Neuronal stem cell (in vitro differentiated cells): Measurements from ENCODE around the gene SAMD9. TPM values are rescaled to one million over a fixed set of nuclear protein-coding genes. Genes with fewer than 3 reads are reported as not detected.

ENCODE experiments used
- DNase-seq: peaks from one replicate; pipeline ENCODE4 v3.0.0-alpha.2; 2013; ENCODE audit warnings: low spot score
- H2AFZ ChIP-seq: one replicate; pipeline ENCODE4 v1.6.1; 2013; ENCODE audit warnings: mild to moderate bottlenecking, low read length, inconsistent platforms
- H2AK5ac ChIP-seq: 2 replicates; pipeline ENCODE4 v1.6.1; 2013; ENCODE audit warnings: low read depth, mild to moderate bottlenecking, inconsistent platforms, low read length, moderate library complexity, mixed read lengths
- H2BK120ac ChIP-seq: 2 replicates; pipeline ENCODE4 v1.6.1; 2013; ENCODE audit warnings: low read depth, mild to moderate bottlenecking, inconsistent platforms, low read length, moderate library complexity, mixed read lengths
- H2BK12ac ChIP-seq: one replicate; pipeline ENCODE4 v1.6.1; 2013; ENCODE audit warnings: low read length, inconsistent platforms
- H2BK15ac ChIP-seq: 2 replicates; pipeline ENCODE4 v1.6.1; 2013; ENCODE audit warnings: mild to moderate bottlenecking, low read length, inconsistent platforms, mixed read lengths
- H2BK5ac ChIP-seq: one replicate; pipeline ENCODE4 v1.6.1; 2013; ENCODE audit warnings: inconsistent platforms, mild to moderate bottlenecking, low read length, moderate library complexity
- H3K14ac ChIP-seq: one replicate; pipeline ENCODE4 v1.6.1; 2013; ENCODE audit warnings: low read length, inconsistent platforms
- H3K18ac ChIP-seq: 2 replicates; pipeline ENCODE4 v1.6.1; 2013; ENCODE audit warnings: low read length, inconsistent platforms
- H3K23ac ChIP-seq: 2 replicates; pipeline ENCODE4 v1.6.1; 2013; ENCODE audit warnings: low read depth, mild to moderate bottlenecking, mixed read lengths, low read length, inconsistent platforms; ENCODE audit not compliant: poor library complexity
- H3K27ac ChIP-seq: replicated peaks from 3 replicates; pipeline ENCODE4 v1.5.1; 2013; ENCODE audit warnings: low read length, inconsistent platforms
- H3K27me3 ChIP-seq, 3 experiments: 2 replicates each; pipeline ENCODE4 v1.6.1; 2013; ENCODE audit warnings: low read length in 3 of 3, mild to moderate bottlenecking in 2 of 3, inconsistent platforms in 1 of 3, low read depth in 1 of 3, mixed read lengths in 1 of 3, moderate library complexity in 1 of 3; ENCODE audit not compliant: control insufficient read depth in 3 of 3, insufficient read depth in 3 of 3
- H3K36me3 ChIP-seq, 2 donors: replicated peaks in 1 of 2; 2 replicates each; pipeline ENCODE4 v1.6.1; 2013; ENCODE audit warnings: low read length in 2 of 2; ENCODE audit not compliant: control insufficient read depth in 2 of 2, insufficient read depth in 2 of 2
- H3K4ac ChIP-seq: 2 replicates; pipeline ENCODE4 v1.6.1; 2013; ENCODE audit warnings: inconsistent platforms, mild to moderate bottlenecking, low read length, moderate library complexity
- H3K4me1 ChIP-seq, 2 donors: 1 replicate in 1 of 2; 2 replicates in 1 of 2; pipeline ENCODE4 v1.6.1; 2013; ENCODE audit warnings: low read length in 2 of 2, low read depth in 1 of 2; ENCODE audit not compliant: control insufficient read depth in 2 of 2, insufficient read depth in 1 of 2
- H3K4me2 ChIP-seq: one replicate; pipeline ENCODE4 v1.6.1; 2013; ENCODE audit warnings: mild to moderate bottlenecking, low read length, inconsistent platforms; ENCODE audit not compliant: insufficient read depth, poor library complexity, severe bottlenecking
- H3K4me3 ChIP-seq, 2 donors: 2 replicates each; pipeline ENCODE4 v1.5.1; 2013; ENCODE audit warnings: low read length in 2 of 2, mild to moderate bottlenecking in 2 of 2, inconsistent platforms in 1 of 2, moderate library complexity in 1 of 2
- H3K79me1 ChIP-seq: one replicate; pipeline ENCODE4 v1.6.1; 2013; ENCODE audit warnings: low read depth, mild to moderate bottlenecking, inconsistent platforms, low read length, moderate library complexity
- H3K9ac ChIP-seq: one replicate; pipeline ENCODE4 v1.6.1; 2013; ENCODE audit warnings: mild to moderate bottlenecking, low read depth, low read length, inconsistent platforms; ENCODE audit not compliant: poor library complexity
- H3K9me3 ChIP-seq, 2 donors: replicated peaks in 1 of 2; 2 replicates each; pipeline versions ENCODE3 to v1.6.1; 2013; ENCODE audit warnings: low read length in 2 of 2, mild to moderate bottlenecking in 2 of 2, inconsistent platforms in 1 of 2, low read depth in 1 of 2, mixed read lengths in 1 of 2, moderate library complexity in 1 of 2; ENCODE audit not compliant: control insufficient read depth in 2 of 2, insufficient read depth in 1 of 2
- H4K8ac ChIP-seq: one replicate; pipeline ENCODE4 v1.6.1; 2013; ENCODE audit warnings: low read depth, mild to moderate bottlenecking, inconsistent platforms, low read length, moderate library complexity
- H4K91ac ChIP-seq: one replicate; pipeline ENCODE4 v1.6.1; 2013; ENCODE audit warnings: low read length, low read depth, mild to moderate bottlenecking, inconsistent platforms; ENCODE audit not compliant: poor library complexity
- WGBS, 2 donors: extraction: QIAGEN DNeasy Blood & Tissue Kit; methylation state at CpG; one replicate each; pipeline ENCODE4 v1.1.7; 2013; ENCODE audit warnings: missing lambda C conversion rate in 2 of 2, mixed read lengths in 1 of 2; ENCODE audit not compliant: insufficient read length in 2 of 2, insufficient replicate concordance in 1 of 2; ENCODE audit errors: extremely low coverage in 2 of 2; 5-methylcytosine and 5-hydroxymethylcytosine counted together
- polyA plus RNA-seq, 2 experiments: library from polyadenylated mRNA; stranded (reverse); fragments of 200-250 nt; gene quantifications; one replicate each; pipeline ENCODE4 v1.2.3, GENCODE V29; 2013

The SAMD9 gene
- not detected for polyA plus RNA-seq (2013, experiment 1 of 2)
- polyA plus RNA-seq (2013, experiment 2 of 2) = not detected

DNA sequence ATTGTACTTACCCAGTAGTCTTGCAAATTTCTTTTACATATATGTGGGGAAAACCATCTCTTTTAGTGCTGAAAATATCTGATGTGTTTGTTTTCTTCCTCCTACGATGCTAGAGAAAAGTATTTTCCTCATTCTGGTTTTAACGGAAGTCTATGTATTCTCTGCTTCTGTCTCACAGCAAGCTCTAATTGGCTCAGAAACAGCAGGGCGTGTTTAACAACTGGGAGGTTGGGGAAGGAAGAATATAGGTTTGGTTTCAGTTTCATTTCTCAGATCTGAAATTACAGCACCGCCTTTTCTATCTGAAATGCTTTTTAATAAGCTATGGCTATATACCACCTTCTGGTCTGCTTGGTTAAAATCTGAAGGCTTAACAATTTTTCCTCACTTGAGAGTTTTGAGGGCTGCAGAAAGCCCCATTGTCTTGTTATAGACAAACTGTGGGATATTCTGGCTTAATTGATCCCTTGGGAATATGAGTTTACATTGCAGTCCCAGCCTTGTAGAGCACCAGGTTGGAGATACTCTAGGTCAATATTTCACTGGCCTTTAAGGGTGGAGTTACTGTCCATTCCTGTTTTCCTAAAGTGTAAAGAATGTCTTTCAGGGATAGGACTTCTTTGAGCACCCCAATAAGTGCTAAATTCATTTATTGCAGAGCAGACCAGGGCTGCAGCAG is at the start of gene SAMD9:
Gene SAMD9, minus strand, starts transcription at position 128 of the 679 bp plus-strand sequence. CDS start 11,882 bp downstream, outside the sequence.
- Histone ChIP-seq H2AK5ac (no peak within 1 kb of the TSS), H4K91ac (no peak within 1 kb of the TSS), H2BK15ac (no peak within 1 kb of the TSS), H3K79me1 (peaks cover 1% of the 10 kb centered on the region), H3K23ac (no peak within 1 kb of the TSS), H3K36me3 (no peaks in the 10 kb centered on the region), H2BK120ac (no peak within 1 kb of the TSS), H2BK12ac (no peak within 1 kb of the TSS), H3K27ac (no peak within 1 kb of the TSS), H3K9ac (no peak within 1 kb of the TSS), H4K8ac (no peak within 1 kb of the TSS), H3K4ac (no peak within 1 kb of the TSS), H3K9me3 (no peaks in the 10 kb centered on the region), H2BK5ac (no peak within 1 kb of the TSS), H2AFZ (peak within 1 kb of the TSS; percentile 92), H3K4me2 (no peak within 1 kb of the TSS), H3K18ac (no peak within 1 kb of the TSS), H3K27me3 (no peaks in the 10 kb centered on the region), H3K4me1 (peaks cover 0 to 3% of the 10 kb centered on the region in 2 donors), H3K14ac (no peak within 1 kb of the TSS), H3K4me3 (peak within 1 kb of the TSS in 1 of 2 donors; percentile 39)
- DNase-seq = no peak
- no CpG with 5 or more reads among the region's 4 CpGs for WGBS, 2 donors

DNA sequence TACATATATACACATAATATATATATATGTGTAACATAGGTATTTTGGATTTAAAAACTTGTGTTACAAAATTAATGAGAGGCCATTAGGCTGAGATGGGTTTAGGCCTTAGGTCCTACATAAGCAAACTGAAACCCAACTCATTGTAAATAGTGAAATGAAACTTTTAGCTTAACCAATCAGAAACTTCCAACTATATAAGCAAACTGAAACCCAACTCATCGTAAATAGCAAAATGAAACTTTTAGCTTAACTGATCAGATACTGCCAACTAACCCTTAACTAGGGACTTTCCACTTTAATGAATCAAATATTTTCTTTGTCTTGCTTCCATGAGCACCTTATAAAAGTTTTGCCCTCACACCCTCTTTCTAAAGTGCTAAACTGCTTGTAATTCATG is 47.7 kb upstream of the SAMD9 start:
- Histone ChIP-seq H3K9me3 (no peaks in the 10 kb centered on the region), H3K18ac (no peak overlapping the region), H3K27ac (no peak overlapping the region), H4K8ac (no peak overlapping the region), H2AFZ (no peak overlapping the region), H3K27me3 (no peaks in the 10 kb centered on the region), H4K91ac (no peak overlapping the region), H2BK15ac (no peak overlapping the region), H2BK5ac (no peak overlapping the region), H3K14ac (no peak overlapping the region), H3K23ac (no peak overlapping the region), H3K4me3 (no peak overlapping the region), H3K4me2 (no peak overlapping the region), H3K4ac (no peak overlapping the region), H3K4me1 (no peaks in the 10 kb centered on the region), H3K79me1 (no peaks in the 10 kb centered on the region), H3K9ac (no peak overlapping the region), H2BK12ac (no peak overlapping the region), H3K36me3 (no peaks in the 10 kb centered on the region), H2AK5ac (no peak overlapping the region), H2BK120ac (no peak overlapping the region)
- WGBS, 2 donors = no CpG with 5 or more reads among the region's 1 CpG
- DNase-seq = no peak

DNA sequence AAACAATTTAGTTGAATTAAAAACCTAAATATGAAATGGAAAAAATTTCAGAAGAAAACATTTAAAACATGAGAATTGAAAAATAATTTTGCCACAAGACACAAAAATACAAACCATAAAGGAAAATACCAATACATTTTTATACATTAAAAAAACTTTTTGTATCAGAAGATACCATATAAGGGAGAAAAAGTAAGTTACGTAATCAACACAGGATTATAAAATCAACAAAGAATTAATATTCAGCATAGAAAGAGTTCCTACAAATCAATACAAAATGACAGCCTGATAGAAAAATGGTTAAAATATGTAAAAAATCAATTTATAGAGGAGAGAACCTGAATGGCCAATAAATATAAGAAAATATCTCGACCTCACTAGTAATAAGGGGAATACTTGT is 47.0 kb upstream of the SAMD9 start:
- DNase-seq = no peak
- no peak overlapping the region for H3K18ac ChIP-seq
- H4K91ac ChIP-seq = no peak overlapping the region
- H3K79me1 ChIP-seq = no peaks in the 10 kb centered on the region
- H3K4ac ChIP-seq = no peak overlapping the region
- H3K27me3 ChIP-seq = no peaks in the 10 kb centered on the region
- no peak overlapping the region for H2BK12ac ChIP-seq
- H2BK5ac ChIP-seq = no peak overlapping the region
- no peak overlapping the region for H2BK120ac ChIP-seq
- H3K4me1 ChIP-seq = no peaks in the 10 kb centered on the region
- no peak overlapping the region for H2BK15ac ChIP-seq
- WGBS, 2 donors = no CpG with 5 or more reads among the region's 2 CpGs
- H2AK5ac ChIP-seq = no peak overlapping the region
- H3K36me3 ChIP-seq = no peaks in the 10 kb centered on the region
- H3K4me2 ChIP-seq = no peak overlapping the region
- H2AFZ ChIP-seq = no peak overlapping the region
- no peak overlapping the region for H3K27ac ChIP-seq
- H3K14ac ChIP-seq = no peak overlapping the region
- no peak overlapping the region for H4K8ac ChIP-seq
- no peaks in the 10 kb centered on the region for H3K9me3 ChIP-seq
- H3K23ac ChIP-seq = no peak overlapping the region
- no peak overlapping the region for H3K9ac ChIP-seq
- no peak overlapping the region for H3K4me3 ChIP-seq

DNA sequence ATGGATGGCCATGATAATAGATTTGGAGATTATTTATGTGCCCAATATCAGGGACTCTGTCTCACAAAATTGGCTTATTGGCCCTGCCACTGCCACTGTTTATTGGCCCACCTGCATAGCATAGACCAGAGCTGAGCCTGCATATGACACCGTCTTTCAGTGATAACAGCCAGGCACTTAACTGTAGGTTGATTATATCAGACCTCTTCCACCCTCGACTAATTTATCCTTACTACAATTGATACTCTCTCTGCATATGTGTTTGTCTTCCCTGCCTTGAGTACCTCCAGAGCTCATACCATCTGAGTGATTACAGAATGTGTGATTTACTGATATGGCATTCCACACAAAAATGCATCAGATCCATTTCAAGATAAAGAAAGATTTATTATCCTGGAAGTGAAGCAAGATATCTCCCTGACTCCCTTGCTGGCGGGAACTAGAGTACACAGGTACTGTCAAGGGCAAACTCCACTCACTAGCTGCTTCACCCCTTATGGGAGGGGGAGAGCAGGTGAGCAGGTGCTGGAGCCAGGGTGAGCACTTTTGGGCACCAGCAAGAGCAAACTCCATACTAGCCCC is 43.5 kb upstream of the SAMD9 start:
- H3K4ac ChIP-seq = no peak overlapping the region
- no peak overlapping the region for H2BK120ac ChIP-seq
- H2BK12ac ChIP-seq = no peak overlapping the region
- H3K9me3 ChIP-seq = no peaks in the 10 kb centered on the region
- DNase-seq = no peak
- no peak overlapping the region for H2AFZ ChIP-seq
- no peak overlapping the region for H4K8ac ChIP-seq
- H3K36me3 ChIP-seq = no peaks in the 10 kb centered on the region
- H3K79me1 ChIP-seq = no peaks in the 10 kb centered on the region
- no peak overlapping the region for H2BK5ac ChIP-seq
- no peak overlapping the region for H3K23ac ChIP-seq
- H2AK5ac ChIP-seq = no peak overlapping the region
- no peak overlapping the region for H4K91ac ChIP-seq
- no peak overlapping the region for H3K9ac ChIP-seq
- no peaks in the 10 kb centered on the region for H3K27me3 ChIP-seq
- H2BK15ac ChIP-seq = no peak overlapping the region
- H3K14ac ChIP-seq = no peak overlapping the region
- H3K18ac ChIP-seq = no peak overlapping the region
- no CpG with 5 or more reads among the region's 3 CpGs for WGBS, 2 donors
- no peak overlapping the region for H3K27ac ChIP-seq
- H3K4me1 ChIP-seq = no peaks in the 10 kb centered on the region
- no peak overlapping the region for H3K4me3 ChIP-seq
- H3K4me2 ChIP-seq = no peak overlapping the region
